ENCODE results near the gene ANKRD23. TPM values are rescaled to one million over a fixed set of nuclear protein-coding genes. Genes with fewer than 3 reads are reported as not detected.
"Not testable (repeated sequence)": the region's sequence is repeated elsewhere in the genome, so short reads cannot be mapped to it uniquely, and the experiment has no call there.

The ANKRD23 gene
- total RNA-seq (ENCODE audit: unreplicated experiment): 5.7 TPM
- long read RNA-seq, partial matches to known transcripts: 1 of 8 reads
- long read RNA-seq, other reads (novel, unspliced or antisense): 7 of 8 reads

DNA sequence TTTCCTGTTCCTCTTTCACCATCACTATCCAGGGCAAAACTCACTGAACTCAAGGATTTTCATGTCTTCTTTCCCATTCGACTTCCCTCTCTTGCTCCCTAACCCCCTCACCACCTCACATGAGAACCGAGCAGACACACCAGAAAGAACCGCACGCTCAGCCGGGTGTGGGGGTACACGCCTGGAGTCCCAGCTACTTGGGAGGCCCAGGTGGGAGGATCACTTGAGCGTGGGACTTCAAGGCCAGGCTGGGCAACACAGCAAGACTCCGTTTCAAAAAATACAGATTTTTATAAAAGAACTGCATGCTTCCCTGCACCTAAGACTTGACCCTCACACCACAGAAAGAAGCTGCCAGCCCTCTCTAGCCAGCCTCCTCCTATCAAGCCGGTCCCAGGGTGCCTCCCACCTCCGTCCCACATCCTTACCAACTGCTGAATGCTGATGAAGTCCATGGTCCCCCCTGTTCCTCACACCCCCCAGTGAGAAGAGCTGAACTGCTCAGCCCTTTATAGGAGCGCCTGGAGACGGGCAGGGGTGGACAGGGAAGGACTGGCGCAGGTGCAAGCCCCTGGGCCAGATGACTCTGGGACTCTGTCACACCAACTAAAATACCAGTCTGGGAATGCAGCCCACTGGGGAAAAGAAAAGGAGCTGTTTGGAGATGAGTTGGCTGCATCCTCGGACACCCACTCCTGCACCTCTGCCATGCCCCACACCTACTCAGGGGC lies at the start of gene ANKRD23:
Gene ANKRD23, minus strand, starts transcription at position 484 of the 731 bp plus-strand sequence. Its CDS starts 29 bp downstream, at position 455.
- no peak within 1 kb of the TSS for H3K4me3 Mint-ChIP-seq (ENCODE audit: unreplicated experiment)
- no peaks in the 10 kb centered on the region for H3K36me3 Mint-ChIP-seq (ENCODE audit: unreplicated experiment)
- H3K27me3 Mint-ChIP-seq (ENCODE audit: unreplicated experiment): peaks cover 2% of the 10 kb centered on the region
- no peak for DNase-seq
- no peak within 1 kb of the TSS for H3K27ac Mint-ChIP-seq (ENCODE audit: unreplicated experiment)
- TF ChIP-seq, protein P1, sequence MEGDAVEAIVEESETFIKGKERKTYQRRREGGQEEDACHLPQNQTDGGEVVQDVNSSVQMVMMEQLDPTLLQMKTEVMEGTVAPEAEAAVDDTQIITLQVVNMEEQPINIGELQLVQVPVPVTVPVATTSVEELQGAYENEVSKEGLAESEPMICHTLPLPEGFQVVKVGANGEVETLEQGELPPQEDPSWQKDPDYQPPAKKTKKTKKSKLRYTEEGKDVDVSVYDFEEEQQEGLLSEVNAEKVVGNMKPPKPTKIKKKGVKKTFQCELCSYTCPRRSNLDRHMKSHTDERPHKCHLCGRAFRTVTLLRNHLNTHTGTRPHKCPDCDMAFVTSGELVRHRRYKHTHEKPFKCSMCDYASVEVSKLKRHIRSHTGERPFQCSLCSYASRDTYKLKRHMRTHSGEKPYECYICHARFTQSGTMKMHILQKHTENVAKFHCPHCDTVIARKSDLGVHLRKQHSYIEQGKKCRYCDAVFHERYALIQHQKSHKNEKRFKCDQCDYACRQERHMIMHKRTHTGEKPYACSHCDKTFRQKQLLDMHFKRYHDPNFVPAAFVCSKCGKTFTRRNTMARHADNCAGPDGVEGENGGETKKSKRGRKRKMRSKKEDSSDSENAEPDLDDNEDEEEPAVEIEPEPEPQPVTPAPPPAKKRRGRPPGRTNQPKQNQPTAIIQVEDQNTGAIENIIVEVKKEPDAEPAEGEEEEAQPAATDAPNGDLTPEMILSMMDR (IDR thresholded peaks at IDR 0.05; ENCODE audit: partially characterized antibody, unreplicated experiment): no peak
- peaks cover 25% of the 10 kb centered on the region for H3K4me1 Mint-ChIP-seq (ENCODE audit: low read depth, unreplicated experiment)
- peaks cover 14% of the 10 kb centered on the region for H3K9me3 Mint-ChIP-seq (ENCODE audit: unreplicated experiment)

DNA sequence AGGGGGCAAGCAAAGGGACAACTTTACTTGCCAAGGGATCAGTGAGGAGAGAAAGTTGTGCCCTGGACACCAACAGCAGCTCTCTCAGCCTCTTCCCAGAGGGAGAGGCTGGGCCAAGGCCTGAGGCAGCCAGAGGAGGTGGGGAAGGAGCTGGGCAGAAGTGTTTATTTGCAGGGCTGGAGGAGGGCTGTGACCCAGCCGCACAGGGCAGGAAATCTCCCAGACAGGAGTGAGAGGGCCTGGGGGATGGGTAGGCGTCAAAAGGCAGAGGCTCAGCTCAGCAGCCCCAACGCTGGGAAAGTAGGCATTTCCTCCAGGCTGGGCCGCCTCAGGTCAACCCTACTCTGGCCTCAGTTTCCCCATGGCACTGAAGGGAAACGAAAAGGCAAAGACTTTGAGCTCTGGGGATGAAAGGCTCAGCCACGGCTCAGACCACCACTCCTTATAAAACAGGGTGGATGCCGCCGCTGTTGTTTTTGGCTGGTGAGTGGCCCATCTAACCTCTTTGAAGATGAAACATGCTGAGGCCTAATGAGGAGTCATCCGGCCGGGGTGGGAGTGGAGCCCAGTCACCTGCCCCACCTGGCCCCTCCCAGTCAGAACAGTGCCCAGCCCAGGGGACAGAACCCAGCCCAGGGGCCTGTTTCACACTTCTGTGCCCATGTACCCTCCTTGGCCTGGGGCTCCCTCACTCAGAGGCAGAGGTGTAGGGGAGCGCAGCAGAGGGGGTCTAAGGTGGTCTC lies 47.9 kb upstream of the ANKRD23 start:
- H3K27ac Mint-ChIP-seq (ENCODE audit: unreplicated experiment): no peak overlapping the region
- peaks cover 2% of the 10 kb centered on the region for H3K27me3 Mint-ChIP-seq (ENCODE audit: unreplicated experiment)
- H3K9me3 Mint-ChIP-seq (ENCODE audit: unreplicated experiment): peaks cover 9% of the 10 kb centered on the region
- no peaks in the 10 kb centered on the region for H3K36me3 Mint-ChIP-seq (ENCODE audit: unreplicated experiment)
- peaks cover 7% of the 10 kb centered on the region for H3K4me1 Mint-ChIP-seq (ENCODE audit: low read depth, unreplicated experiment)
- H3K4me3 Mint-ChIP-seq (ENCODE audit: unreplicated experiment): no peak overlapping the region
- DNase-seq: no peak
- TF ChIP-seq, protein P1 (IDR thresholded peaks at IDR 0.05; ENCODE audit: partially characterized antibody, unreplicated experiment): no peak

DNA sequence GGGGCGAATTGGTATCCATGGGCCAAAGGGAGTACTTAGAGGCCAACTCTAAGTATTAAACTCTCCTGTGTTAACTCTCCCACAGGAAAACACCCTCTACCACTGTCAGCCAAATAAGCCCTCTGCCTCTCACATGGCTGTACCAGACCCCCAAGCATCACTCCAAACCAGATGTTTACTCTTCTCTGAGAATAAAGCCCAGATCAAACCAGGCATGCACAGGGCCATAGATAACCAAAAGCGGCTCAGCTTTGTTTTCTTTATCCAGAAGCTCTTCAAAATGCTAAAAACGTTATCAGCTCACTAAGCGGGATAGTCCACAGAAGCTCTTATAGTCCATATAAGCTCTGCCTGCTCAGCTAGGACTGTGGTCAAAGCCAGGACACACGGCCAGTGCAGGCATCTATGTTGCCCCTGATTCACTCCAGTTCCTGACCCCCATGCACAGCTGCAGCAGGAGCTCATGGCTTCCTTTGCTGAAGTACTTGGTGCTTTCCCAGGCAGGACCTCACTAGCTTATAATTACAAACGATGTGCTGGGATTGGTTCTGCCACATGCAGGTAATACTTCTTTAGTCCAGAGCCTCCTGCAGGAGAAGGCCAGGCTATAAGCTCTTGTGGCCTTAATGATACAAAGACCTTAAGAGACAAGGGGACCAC lies 47.0 kb upstream of the ANKRD23 start:
- TF ChIP-seq, protein P1 (IDR thresholded peaks at IDR 0.05; ENCODE audit: partially characterized antibody, unreplicated experiment): no peak
- peaks cover 4% of the 10 kb centered on the region for H3K4me1 Mint-ChIP-seq (ENCODE audit: low read depth, unreplicated experiment)
- H3K36me3 Mint-ChIP-seq (ENCODE audit: unreplicated experiment): no peaks in the 10 kb centered on the region
- H3K4me3 Mint-ChIP-seq (ENCODE audit: unreplicated experiment): no peak overlapping the region
- no peak for DNase-seq
- peaks cover 7% of the 10 kb centered on the region for H3K9me3 Mint-ChIP-seq (ENCODE audit: unreplicated experiment)
- H3K27me3 Mint-ChIP-seq (ENCODE audit: unreplicated experiment): no peaks in the 10 kb centered on the region
- H3K27ac Mint-ChIP-seq (ENCODE audit: unreplicated experiment): no peak overlapping the region

DNA sequence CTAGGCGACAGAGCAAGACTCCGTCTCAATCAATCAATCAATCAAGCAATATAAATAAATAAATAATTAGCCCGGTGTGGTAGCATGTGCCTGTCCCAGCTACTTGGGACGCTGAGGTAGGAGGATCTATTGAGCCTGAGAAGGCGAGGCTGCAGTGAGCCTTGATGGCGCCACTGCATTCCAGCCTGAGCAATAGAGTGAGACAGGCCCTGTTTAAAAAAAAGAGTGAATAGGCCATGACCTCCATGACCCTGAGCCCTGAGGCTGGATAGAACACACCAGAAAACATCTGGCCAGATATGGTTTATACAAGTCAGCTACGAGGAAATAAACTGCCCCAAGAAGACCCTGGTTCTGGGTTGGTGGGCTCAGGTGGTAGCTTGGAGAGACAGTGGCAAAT lies 46.4 kb upstream of the ANKRD23 start:
- Mint-ChIP-seq H3K9me3 (ENCODE audit: unreplicated experiment) (peaks cover 7% of the 10 kb centered on the region), H3K4me3 (ENCODE audit: unreplicated experiment) (no peak overlapping the region), H3K27me3 (ENCODE audit: unreplicated experiment) (no peaks in the 10 kb centered on the region), H3K36me3 (ENCODE audit: unreplicated experiment) (no peaks in the 10 kb centered on the region), H3K4me1 (ENCODE audit: low read depth, unreplicated experiment) (peaks cover 4% of the 10 kb centered on the region), H3K27ac (ENCODE audit: unreplicated experiment) (no peak overlapping the region)
- TF ChIP-seq, protein P1 (IDR thresholded peaks at IDR 0.05; ENCODE audit: partially characterized antibody, unreplicated experiment): no peak
- DNase-seq: no peak

DNA sequence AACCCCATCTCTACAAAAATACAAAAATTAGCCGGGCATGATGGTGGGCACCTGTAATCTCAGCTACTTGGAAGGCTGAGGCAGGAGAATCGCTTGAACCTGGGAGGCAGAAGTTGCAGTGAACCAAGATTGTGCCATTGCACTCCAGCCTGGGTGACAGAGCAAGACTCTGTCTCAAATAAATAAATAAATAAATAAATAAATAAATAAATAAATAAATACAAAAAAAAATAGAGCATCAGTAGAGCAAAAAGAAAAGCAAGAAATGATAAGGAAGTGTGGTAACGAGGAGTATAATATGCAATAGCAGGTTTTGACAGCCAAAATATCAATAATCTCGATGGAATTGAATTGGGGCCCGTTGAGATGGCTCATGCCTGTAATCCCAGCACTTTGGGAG lies 45.7 kb upstream of the ANKRD23 start:
- DNase-seq; H3K27me3 Mint-ChIP-seq (ENCODE audit: unreplicated experiment); H3K4me1 Mint-ChIP-seq (ENCODE audit: low read depth, unreplicated experiment); H3K9me3 Mint-ChIP-seq (ENCODE audit: unreplicated experiment); H3K36me3 Mint-ChIP-seq (ENCODE audit: unreplicated experiment); H3K4me3 Mint-ChIP-seq (ENCODE audit: unreplicated experiment); H3K27ac Mint-ChIP-seq (ENCODE audit: unreplicated experiment): not testable (repeated sequence)
